DND-41 (cell line): ENCODE measurements around the gene UBAP1.

Experiments used
- CTCF ChIP-seq: IDR thresholded peaks from 2 replicates; pipeline ENCODE4 v1.5.1; 2012; ENCODE audit warnings: borderline replicate concordance, low read length, moderate library complexity, mild to moderate bottlenecking; ENCODE audit not compliant: poor library complexity, severe bottlenecking; ENCODE audit errors: extremely low read depth
- EZH2 ChIP-seq: IDR thresholded peaks from 3 replicates; pipeline ENCODE4 v1.6.1; 2012; ENCODE audit warnings: borderline replicate concordance, low read depth, mild to moderate bottlenecking, moderate library complexity, low read length, inconsistent platforms; ENCODE audit not compliant: severe bottlenecking

- no peak for TF ChIP-seq CTCF
- no peak for TF ChIP-seq EZH2
Observed at GRCh38 chr9:34206561-34206960, 27.7 kb downstream of the UBAP1 start.
